GM23248 (cell line): ENCODE results near the gene CALN1.

Source experiments
- EZH2 ChIP-seq: fragments of 200-600 bp; sonication (generic); IDR thresholded peaks from 2 replicates; pipeline ENCODE4 v1.6.1; 2018; ENCODE audit warnings: antibody characterized with exemption, mild to moderate bottlenecking; ENCODE audit not compliant: insufficient read depth, poor library complexity, severe bottlenecking
- EZH2phosphoT487 ChIP-seq: fragments of 200-600 bp; sonication (generic); IDR thresholded peaks from 2 replicates; pipeline ENCODE4 v1.6.1; 2018; ENCODE audit warnings: antibody characterized with exemption, moderate library complexity, mild to moderate bottlenecking, low read depth; ENCODE audit not compliant: insufficient read depth

DNA sequence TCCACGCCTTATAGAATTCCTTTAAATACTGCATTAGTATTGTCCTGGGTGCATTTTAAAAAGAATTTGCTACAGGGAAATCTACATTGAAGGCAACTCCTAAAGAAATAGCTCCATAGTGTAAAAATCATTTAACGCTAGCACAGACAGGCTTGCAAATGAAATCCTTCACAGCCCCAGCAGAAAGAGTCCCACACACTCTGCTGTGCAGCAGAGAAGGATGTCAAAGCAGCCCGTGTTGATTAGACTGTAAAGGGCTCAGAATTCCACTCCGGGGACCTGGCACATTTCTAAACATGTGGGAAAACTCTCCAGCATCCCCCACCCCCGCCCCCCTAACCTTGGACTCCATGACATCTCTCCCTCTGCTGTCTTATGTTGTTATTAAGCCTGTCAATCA is 176.8 kb downstream of the CALN1 start:
- no peak for TF ChIP-seq EZH2
- TF ChIP-seq EZH2phosphoT487 = no peak
